Hypothalamus (tissue), 51 donors: ENCODE results near the gene RARRES1.

Source experiments
- DNase-seq, 51 donors: peaks; one replicate each; lab custom pipeline; 2025; lab: John Stamatoyannopoulos, UW

The RARRES1 gene

DNA sequence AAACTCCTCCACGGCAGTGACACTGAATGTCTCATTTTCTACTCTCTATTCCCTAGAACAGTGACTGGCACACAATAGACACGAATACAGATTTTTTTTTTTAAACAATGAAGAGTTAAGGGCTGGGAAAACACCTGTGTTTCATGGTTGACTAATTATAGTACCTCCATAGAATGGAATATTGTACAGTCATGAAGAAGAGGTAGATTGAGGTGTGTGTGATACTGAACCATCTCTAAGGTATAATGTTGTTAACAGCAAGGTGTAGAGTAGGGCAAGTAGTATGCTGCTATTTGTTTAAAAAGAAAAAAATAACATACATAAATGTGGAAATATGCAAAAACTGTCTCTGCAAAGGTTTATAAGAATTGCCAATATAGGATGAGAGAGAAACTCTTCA, 5.2 kb upstream of the RARRES1 start:
- DNase-seq, result no peak

DNA sequence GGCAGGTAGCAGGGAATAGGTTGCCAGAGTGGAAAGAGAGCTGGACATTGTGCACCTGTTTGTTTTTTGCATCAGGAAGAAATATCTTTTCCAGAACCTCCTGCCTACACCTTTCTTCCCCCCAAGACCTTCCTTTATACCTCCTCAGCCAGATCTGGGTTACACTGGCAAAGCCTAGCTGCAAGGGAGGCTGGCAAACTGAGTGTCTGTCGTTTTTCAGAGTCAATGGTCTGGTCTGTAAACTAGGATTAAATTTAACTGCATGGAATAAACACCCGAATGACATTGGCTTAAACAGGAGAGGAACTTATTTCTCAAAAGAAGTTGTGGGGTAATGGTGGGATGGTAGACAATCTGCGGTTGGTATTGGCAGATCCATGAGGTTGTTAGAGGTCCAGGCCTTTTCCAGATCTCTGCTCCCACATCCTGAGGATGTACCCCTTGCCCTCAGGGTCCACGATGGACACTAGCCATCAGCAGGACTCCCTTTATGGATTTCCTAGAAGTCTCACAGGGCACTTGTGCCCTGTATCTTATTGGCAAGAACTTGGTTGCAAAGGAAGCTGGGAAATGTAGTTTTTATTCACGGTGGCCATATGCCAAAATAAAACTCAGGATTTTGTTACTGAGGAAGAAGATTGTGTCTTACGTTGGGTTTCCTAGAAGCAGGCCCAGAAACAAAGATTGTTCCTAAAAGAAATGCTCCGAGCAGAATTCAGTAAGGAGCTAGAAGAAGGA, 3.2 kb upstream of the RARRES1 start:
- no peak for DNase-seq

DNA sequence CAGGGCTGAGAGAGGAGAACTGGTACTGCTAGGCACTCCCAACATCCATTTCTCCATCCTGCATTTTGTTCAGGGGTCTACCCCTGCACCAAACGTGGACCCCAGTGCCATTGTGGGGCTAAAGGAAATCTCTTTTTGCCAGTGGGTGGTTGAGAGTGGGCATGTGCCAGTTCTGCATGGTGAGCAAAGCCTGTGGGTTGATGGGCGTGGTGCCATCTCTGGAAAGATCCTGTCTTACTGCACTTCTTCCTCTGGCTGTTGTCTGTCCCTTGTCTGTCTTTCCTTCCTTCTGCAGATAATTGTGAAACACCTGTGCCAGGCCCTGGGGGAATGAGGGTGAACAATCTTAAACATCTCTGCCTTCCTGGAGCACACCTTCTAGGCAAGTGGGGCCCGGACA, 1.4 kb upstream of the RARRES1 start:
- no peak for DNase-seq

DNA sequence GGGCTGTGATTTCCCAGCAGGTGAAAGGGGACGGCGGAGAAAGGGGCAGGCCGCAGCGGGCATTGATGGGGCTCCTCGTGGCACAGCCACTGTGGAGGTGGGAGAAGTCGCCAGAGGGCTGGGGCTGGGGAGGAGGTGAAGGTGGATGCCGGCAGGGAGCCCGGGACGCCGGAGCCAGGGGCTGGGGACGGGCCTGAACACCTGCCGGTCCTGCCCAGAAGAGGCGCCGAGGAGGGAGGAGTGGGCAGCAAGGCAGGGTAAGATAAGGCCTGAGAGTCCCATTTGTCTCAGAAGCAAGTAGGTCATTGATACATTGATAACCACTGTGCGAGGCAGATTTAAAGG, 571 bp upstream of the RARRES1 start:
- DNase-seq, result peak in 1 of 51 donors; percentile 22

DNA sequence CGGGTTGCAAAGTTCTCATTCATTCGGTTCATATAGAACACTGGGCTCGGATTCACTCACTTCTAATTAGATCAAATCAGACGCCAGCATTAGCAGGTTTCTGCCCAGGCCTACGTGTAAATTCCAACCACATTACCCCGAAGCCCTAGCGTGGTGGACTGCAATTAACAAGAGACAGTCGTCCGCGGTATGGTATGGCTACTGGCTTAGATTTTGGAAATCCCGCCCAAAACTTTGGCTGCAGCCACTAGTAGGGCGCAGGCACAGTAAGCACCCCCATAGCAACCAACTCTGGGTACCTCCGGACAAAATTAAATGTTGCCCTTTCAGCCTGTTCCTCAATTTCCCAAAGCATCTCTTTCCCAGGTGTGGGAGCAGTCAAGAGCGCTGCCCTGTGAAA, 771 bp downstream of the RARRES1 start:
- DNase-seq, result no peak

DNA sequence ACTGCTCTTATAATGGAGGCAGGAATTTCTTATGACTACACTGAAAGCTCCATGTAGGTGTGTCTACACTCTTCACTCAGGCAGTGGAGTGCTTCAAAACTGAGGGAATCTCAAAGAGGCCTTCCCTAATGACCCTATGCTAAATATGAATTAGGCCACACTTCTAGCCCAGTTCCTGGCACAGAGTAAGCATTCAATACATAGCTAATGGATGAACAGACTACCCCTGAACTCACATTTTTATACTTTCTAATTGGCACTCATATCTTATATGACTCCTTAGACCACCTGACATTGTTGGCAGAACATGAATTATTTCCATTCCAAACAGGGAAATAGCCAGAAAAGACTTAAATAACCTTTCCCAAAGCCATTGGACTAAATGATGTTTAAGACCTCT, 3.4 kb downstream of the RARRES1 start:
- no peak for DNase-seq

DNA sequence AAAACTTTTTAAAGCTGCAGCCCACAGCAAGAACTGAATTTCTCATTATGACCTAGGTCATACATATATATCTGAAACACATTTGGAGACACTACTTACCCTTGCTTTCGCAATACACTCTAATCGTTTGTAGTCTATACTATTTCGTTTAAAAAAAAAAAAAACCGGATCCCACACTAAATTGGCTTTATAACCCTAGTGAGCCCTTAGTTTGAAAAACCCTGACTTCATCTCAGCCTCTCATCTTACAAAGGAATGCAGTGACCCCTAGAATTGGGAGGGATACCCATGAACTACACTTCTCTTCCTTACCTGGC, 4.2 kb downstream of the RARRES1 start:
- no peak for DNase-seq

DNA sequence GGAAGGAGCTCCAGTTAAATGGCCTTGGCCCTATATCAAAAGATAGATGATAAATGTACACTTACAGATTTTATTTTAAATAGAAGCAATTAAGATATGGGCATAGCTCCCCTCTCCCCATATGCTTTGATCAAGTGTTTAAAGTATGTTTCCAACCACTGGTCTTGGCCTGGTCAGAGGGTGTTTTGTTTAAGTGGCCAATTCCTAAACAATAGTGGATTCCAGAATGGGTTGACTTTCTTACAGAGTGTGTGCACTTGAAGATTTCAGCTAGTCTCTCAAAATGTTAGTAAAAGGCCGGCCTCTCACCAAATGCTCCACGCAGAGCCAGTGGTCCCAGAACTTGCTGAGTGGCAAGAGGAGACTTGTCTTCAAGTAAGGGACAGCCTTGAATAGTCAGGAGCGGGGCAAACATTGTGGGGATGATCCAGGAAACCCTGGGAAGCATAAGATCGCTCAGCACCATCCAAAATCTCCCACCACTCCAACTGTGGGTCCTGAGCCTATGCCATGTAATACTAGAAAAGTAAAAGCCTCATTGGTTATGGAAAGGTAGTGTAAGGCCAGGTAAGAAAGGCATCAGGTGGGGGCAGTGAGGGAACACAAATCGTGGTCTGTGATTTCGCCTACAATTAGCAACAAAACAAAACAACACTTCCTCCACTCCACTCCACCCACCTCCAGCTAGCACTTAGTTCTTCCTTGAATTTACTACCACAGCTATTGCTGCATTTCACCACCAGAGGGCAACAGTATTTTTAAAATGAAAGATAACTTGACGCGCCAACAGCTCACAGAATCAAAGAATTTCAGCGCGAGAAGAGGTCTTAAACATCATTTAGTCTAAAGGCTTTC, 4.8 kb downstream of the RARRES1 start:
- DNase-seq, result peak in 14 of 51 donors; percentile 4 to 56 (median 34)

DNA sequence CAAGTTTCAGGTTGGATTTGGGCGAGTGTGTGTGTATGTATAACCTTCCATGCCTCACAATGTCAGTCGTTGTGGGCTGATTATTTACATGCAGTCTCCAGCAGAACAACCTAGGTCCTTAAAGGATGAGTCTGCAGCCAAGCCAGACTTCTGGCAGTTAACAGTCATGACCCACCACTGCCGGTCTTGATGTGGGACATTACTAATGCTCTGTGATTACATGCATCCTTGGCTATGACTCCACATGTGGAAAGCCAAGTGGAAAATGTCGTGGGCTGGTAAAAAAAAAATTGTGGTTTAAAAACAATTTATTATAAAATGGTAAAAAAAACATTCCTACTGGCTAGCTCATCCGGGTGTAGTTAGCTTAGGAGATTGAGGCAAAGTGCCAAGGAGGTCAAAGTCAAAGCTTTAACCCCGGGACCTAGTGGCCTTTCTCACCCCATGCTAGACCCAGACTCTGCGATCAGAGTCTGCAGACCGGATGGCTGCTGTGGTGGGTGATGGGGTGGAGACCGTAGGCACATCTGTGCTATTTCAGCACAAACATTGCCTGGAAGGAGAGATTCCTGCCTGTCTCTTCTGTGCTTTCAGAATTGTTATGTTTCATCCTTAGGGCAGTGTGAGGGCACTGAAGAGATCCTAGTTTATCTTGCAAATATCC, 6.8 kb downstream of the RARRES1 start:
- peak in 1 of 51 donors; percentile 15 for DNase-seq

DNA sequence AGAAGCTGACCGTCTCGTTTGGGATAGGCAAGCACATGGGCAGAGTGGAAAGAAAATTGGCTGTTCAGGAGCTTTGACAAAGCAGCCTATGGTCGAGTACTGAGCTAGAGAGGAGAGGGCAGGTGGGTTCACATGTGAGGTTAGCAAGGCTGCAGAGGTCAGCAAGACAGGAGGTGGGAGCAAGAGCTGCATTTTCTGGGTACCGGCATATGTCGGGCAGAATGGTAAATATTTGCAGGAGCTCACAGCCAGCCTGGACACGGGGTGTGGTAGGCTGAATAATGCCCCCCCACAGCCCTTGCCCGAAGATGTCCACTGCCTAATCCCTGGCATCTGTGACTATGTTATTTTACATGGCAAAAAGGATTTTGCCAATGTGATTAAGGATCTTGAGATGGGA, 8.3 kb downstream of the RARRES1 start:
- no peak for DNase-seq

DNA sequence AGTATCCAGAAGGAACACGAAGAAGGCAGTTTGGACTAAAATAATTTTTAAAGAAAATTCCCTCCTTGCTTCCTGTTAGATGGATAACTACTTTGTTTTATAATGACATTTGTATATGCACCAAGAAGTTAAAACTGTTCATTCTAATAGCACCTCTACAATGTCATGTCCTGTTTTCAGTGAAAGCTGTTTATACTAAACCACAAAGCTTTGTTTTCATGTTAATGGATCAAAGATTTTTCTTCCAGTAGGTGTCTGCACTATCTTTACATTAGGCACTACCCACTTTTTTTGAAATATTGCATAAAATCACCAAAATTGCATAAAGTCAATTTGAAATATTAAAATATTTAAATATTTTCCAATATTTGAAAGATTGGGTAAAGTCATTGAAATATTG, 10.1 kb downstream of the RARRES1 start:
- DNase-seq, result no peak

DNA sequence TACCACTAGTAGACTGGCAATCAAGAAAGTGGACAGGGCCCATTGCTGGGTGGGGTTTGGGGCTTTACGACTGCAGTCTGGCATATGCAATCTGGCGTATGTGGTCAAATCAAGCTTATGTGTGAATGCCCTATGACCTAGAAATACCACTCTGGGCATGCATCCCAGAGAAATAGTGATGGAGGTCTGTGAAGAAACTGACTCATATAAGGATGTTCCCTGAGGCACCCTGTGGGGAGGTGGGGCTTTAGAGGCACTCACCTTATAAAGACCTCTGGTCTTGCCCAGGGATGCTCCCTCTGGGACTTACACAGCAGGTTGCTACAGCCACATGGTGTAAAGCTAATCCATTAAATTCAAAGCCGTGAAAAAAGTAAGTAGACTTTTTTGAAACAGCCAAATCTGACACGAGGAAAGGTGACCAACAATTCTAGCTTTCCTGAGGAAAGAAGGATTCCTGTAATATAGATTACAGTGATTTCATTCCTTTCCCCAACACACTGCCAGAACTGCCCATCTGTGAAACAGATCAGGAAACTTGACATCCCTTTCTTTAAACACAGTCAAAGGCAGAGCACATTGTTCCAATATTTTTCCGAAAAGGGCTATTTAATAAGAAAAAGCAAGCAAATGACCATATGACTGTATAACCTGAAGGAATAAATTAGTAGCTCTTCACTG, 13.6 kb downstream of the RARRES1 start:
- DNase-seq, result no peak

DNA sequence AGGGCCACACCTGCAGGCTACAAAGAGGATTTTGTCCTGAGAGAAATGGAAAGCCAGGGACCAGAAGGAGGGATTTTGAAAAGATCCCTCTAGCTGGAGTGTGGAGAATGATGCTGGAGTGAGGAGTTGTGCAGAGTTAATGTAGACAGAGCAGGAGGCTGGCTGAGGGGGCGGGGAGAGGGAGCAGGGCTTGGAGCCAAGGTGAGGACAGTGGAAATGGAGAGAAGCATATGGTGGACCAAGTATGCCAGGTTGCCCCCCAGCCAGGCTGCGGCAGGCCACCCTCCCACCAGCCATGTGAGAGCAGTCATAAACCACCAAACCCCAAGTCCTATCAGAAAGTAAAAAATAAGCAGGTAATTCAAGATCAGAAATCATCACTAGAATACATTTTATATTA, 14.7 kb downstream of the RARRES1 start:
- no peak for DNase-seq

DNA sequence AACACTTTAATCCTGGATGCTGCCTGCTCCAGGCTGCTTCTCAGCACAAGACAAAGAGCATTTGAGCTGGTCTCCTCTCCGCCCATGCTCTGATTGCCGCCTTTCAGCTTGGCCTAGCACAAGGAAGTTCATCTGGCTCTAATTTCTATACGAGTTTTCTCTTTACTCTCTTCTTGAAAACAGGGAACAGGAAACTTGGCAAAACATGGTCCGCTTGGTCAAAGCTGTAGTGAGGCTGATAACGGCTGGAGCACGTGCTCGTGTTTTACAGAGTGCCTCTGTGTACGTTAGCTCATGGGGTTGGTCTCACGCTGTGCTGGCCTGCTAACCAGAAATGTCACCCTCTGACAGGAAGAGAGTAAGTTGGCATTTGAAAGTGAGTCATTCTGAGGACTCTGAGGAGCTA, 19.2 kb downstream of the RARRES1 start:
- peak in 14 of 51 donors; percentile 10 to 58 (median 28) for DNase-seq

DNA sequence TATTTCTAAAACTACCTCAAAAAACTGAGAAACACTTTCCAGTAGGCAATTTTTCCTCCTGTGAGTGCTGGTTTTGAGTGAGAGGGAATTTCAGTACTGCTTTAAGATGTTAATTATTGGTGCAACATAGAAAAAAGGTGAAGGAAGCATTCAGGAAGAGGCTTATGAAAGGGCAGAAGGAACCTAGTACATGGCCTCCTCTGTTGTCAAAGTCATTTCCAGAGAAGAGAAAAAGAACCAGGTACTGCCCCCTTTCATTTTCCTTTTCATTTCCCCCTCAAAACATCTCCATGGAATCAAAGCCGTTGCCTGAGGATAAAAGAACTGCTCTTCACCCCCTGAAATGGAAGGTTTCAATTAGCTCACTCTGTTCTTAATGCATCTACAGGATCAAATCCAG, 19.8 kb downstream of the RARRES1 start:
- DNase-seq, result no peak

DNA sequence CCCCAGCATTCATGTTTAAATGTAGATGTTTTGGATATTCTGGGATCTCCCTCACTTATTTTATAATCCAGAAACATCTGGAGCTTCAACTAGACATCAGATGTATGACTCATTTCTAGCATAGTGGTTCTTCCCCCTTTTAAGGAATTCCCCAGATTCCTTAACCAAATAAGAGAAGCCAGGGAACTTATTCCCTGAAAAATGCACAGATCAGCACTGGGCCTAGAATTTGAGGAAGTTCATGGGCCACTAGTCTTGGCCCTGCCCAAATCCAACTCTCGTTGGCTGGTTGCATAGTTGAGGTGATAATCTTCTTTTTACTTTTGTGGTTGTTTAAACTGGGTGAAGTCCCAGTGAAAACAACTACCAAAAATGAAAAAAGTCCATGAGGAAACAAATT, 20.4 kb downstream of the RARRES1 start:
- DNase-seq, result no peak

DNA sequence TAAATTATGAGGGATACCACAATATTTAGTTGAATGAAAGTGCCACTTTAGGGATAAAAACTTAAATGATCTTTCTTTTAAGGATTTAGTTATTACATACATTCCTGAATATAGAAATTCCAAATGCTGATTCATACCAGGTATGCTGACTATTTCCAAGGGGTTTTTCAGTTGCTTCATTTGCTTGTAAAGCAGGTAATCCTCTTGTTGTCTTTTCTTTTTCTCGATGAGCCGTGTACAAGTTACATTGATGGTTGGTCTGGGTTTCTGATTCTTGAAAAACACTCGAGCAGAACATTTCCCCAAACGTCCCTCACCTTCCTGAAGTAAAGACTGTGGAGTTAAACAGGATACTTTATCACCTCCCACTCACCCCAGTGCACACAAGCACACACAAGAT, 21.7 kb downstream of the RARRES1 start:
- DNase-seq, result no peak

DNA sequence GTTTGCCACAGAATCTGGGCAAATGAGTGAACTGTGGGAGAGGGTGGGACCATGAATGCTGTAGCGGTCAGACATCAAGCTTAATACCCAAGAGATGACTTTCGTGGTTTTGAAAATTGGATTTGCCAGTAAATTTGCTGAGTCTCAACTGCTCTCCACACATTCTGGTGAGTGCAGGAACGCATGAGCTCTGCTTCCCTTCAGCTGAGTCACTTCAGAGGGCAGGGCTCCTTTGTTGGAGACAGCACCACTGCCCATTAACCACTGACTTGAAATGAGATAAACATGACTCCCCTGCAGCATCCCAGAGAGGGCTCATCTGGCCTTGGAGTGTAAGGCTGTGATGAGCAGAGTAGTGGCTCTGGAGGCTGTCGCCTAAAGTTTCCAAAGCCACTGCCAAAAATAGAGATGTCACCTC, 22.6 kb downstream of the RARRES1 start:
- DNase-seq, result no peak

DNA sequence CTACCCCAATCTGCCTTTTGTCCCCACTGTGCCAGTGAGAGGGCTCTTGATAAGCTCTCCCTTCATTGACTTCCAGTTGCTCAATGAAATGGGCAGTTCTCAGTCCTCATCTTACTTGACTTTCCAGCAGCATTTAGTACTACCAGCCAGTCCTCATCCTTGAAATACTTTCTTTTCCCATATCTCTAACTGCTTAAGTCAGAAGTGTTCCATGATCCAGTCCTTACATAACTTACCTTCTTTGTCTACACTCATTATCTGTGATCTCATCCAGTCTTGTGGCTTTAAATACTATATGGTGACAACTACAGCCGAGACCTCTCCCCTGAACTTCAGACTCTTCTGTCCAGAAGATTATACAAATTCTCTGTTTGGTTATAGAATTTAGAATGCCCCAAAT, 28.7 kb downstream of the RARRES1 start:
- DNase-seq, result no peak

DNA sequence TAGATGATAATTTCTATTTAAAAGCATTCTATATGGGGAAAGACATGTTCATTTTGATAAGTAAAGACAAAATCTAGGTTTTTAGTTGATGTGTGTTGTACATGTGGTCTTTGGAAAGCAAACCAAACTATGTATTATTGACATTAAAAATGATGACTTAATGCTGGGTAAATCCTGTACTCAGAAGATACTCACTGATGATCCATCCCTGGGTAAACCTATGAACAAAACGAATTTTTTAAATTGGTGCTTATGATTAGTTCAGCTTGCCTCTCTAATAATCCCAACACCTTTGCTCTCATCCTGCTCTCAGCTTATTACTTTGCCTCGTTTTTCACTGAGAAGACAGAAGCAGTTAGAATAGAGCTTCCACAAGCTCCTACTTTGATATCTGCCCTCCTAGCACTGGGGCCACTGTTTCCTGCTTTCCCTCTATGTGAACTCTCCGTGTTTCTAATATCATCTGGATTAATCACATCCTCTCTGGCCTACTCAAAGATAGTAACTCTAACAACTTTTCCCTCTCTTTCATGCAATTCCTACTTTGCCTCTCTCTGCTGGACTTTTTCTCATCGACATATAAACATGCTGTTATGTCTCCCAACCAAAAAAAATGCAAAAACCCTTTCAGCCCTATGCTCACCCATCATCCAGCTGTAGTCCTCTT, 29.3 kb downstream of the RARRES1 start:
- DNase-seq, result no peak
